Ectodermal cell (in vitro differentiated cells): ENCODE measurements around the gene ZNF397.
"Not testable (repeated sequence)": the region's sequence is repeated elsewhere in the genome, so short reads cannot be mapped to it uniquely, and the experiment has no call there.

ENCODE experiments used
- H3K27ac ChIP-seq: 2 replicates; pipeline ENCODE4 v1.7.0; 2013; ENCODE audit warnings: mild to moderate bottlenecking, low read depth, low read length; ENCODE audit not compliant: insufficient read depth, poor library complexity, severe bottlenecking
- H3K27me3 ChIP-seq: 2 replicates; pipeline ENCODE4 v1.7.0; 2013; ENCODE audit warnings: mild to moderate bottlenecking, low read length; ENCODE audit not compliant: insufficient read depth, control insufficient read depth, poor library complexity, severe bottlenecking
- H3K36me3 ChIP-seq: one replicate; pipeline ENCODE4 v1.7.0; 2013; ENCODE audit warnings: low read length; ENCODE audit not compliant: control insufficient read depth, insufficient read depth
- H3K4me1 ChIP-seq: one replicate; pipeline ENCODE4 v1.7.0; 2013; ENCODE audit warnings: low read length; ENCODE audit not compliant: control insufficient read depth, insufficient read depth
- H3K4me3 ChIP-seq: 2 replicates; pipeline ENCODE4 v1.7.0; 2013; ENCODE audit warnings: low read depth, low read length, control low read depth; ENCODE audit not compliant: insufficient read depth
- H3K9me3 ChIP-seq: 2 replicates; pipeline ENCODE4 v1.7.0; 2013; ENCODE audit warnings: mild to moderate bottlenecking, low read length, moderate library complexity; ENCODE audit not compliant: control insufficient read depth
- whole genome bisulfite sequencing, 2 experiments: methylation state at CpG; one replicate each; pipeline ENCODE4 v1.1.7; 2013; ENCODE audit warnings: missing lambda C conversion rate in 2 of 2; 5-methylcytosine and 5-hydroxymethylcytosine counted together

Gene ZNF397

GRCh38 chr18:35216611-35217010, 24.2 kb upstream of the ZNF397 start:
- H3K9me3 ChIP-seq, H3K27me3 ChIP-seq, H3K4me3 ChIP-seq, H3K36me3 ChIP-seq, H3K27ac ChIP-seq, H3K4me1 ChIP-seq: not testable (repeated sequence)
- 84 to 85% methylated on average over 10 of the region's 10 CpGs for WGBS, 2 experiments

DNA sequence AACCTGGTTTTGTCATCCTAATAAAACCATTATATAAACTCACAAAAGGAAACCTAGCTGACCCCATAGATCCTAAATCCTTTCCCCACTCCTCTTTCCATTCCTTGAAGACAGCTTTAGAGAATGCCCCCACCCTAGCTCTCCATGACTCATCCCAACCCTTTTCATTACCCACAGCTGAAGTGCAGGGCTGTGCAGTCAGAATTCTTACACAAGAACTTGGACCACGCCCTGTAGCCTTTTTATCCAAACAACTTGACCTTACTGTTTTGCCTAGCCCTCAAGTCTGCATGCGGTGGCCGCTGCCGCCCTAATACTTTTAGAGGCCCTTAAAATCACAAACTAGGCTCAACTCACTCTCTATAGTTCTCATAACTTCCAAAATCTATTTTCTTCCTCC, 21.5 kb upstream of the ZNF397 start:
- not testable (repeated sequence) for H3K36me3 ChIP-seq, H3K9me3 ChIP-seq, H3K27me3 ChIP-seq, H3K27ac ChIP-seq, H3K4me3 ChIP-seq, H3K4me1 ChIP-seq
- WGBS, 2 experiments: 89 to 94% methylated on average over 4 of the region's 4 CpGs

DNA sequence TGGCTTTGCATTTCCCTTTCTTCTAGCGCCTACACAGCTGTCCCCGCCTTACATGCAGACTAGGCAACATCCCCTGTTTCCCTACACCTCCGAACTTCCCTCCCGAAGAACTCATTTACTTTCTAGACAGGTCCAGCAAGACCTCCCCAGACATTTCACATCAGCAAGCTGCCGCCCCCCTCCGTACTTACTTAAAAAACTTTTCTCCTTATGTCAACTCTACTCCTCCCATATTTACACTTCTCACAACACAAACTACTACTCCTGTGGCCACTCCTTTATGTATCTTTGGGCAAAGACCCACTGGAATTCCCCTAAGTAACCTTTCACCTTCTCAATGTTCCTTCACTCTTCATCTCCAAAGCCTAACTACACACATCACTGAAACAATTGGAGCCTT, 20.4 kb upstream of the ZNF397 start:
- Histone ChIP-seq H3K4me3 (no peak overlapping the region), H3K9me3 (no peaks in the 10 kb centered on the region), H3K27me3 (no peaks in the 10 kb centered on the region), H3K27ac (no peak overlapping the region), H3K36me3 (no peaks in the 10 kb centered on the region), H3K4me1 (no peaks in the 10 kb centered on the region)
- WGBS, 2 experiments: 82 to 84% methylated on average over 6 of the region's 6 CpGs

- Histone ChIP-seq H3K27ac (no peak overlapping the region), H3K27me3 (no peaks in the 10 kb centered on the region), H3K4me1 (no peaks in the 10 kb centered on the region), H3K4me3 (no peak overlapping the region), H3K9me3 (no peaks in the 10 kb centered on the region), H3K36me3 (no peaks in the 10 kb centered on the region)
- 86 to 88% methylated on average over 3 of the region's 3 CpGs for WGBS, 2 experiments
Measured at GRCh38 chr18:35223797-35224196, 17.0 kb upstream of the ZNF397 start.

DNA sequence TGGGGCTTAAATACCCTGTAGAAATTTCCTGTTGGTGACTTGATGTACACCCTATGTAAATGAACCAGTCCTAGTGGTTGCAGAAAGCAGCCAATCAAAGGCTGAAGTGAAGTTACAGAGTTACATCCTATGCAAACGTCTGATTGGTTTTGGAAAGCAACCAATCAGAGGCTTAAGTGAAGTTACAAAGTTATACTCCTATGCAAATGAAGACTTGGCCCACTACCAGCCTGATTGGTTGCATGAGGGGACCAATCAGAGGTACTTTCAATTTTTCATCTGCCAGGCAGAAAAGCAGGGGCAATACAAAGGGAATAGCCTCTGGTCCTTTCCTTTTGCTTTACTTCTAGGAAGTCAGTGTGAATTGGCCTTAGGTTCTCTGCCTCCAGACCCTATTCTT, 13.6 kb upstream of the ZNF397 start:
- WGBS, 2 experiments: 93 to 96% methylated on average over 1 of the region's 1 CpG
- Histone ChIP-seq H3K4me1 (no peaks in the 10 kb centered on the region), H3K9me3 (no peaks in the 10 kb centered on the region), H3K27ac (no peak overlapping the region), H3K4me3 (no peak overlapping the region), H3K27me3 (no peaks in the 10 kb centered on the region), H3K36me3 (no peaks in the 10 kb centered on the region)

- WGBS, 2 experiments: 6 to 7% methylated on average over 6 of the region's 6 CpGs
- Histone ChIP-seq H3K36me3 (no peaks in the 10 kb centered on the region), H3K9me3 (no peaks in the 10 kb centered on the region), H3K27ac (no peak overlapping the region), H3K4me1 (no peaks in the 10 kb centered on the region), H3K27me3 (no peaks in the 10 kb centered on the region), H3K4me3 (no peak overlapping the region)
Measured at GRCh38 chr18:35231052-35231451, 9.8 kb upstream of the ZNF397 start.

GRCh38 chr18:35236571-35237363, 4.1 kb upstream of the ZNF397 start:
- WGBS, 2 experiments: 100% methylated on average over 1 of the region's 1 CpG; no CpG with 5 or more reads in 1 of the 2 experiments
- H3K27me3 ChIP-seq: no peaks in the 10 kb centered on the region

DNA sequence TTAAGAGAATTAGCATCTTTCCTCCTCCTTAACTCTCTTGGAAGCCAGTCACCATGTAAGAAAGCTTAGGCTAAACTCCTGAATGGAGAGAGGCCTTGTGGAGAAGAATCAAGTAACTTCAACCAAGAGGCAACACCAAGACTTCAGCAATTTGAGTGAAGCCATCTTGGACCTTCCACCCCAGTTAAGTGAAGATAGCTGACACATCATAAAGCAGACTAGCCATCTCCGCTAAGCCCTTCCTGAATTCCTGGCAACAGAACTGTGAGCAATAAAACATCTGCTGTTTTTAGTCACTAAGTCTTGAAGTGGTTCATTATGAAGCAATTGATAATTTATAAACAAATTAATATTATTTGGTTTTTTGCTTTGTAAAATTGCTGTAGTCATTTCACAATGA, 1.5 kb upstream of the ZNF397 start:
- Histone ChIP-seq H3K27me3 (no peaks in the 10 kb centered on the region), H3K27ac (no peak overlapping the region), H3K36me3 (peaks cover 16% of the 10 kb centered on the region), H3K9me3 (no peaks in the 10 kb centered on the region), H3K4me3 (no peak overlapping the region), H3K4me1 (peaks cover 6% of the 10 kb centered on the region)
- WGBS, 2 experiments: 75 to 95% methylated on average over 1 of the region's 1 CpG

More at GRCh38 chr18:35236571-35237363, 4.1 kb upstream of the ZNF397 start:
- H3K4me3 ChIP-seq: no peak overlapping the region
- H3K27ac ChIP-seq: no peak overlapping the region
- H3K9me3 ChIP-seq: no peaks in the 10 kb centered on the region
- no peaks in the 10 kb centered on the region for H3K4me1 ChIP-seq
- no peaks in the 10 kb centered on the region for H3K36me3 ChIP-seq

GRCh38 chr18:35241448-35241804, 592 bp downstream of the ZNF397 start:
- H3K4me3 ChIP-seq: peak overlapping the region; percentile 78
- H3K27ac ChIP-seq: peak overlapping the region; percentile 97
- no peaks in the 10 kb centered on the region for H3K27me3 ChIP-seq
- 0% methylated on average over 5 of the region's 5 CpGs for WGBS, 2 experiments
- no peaks in the 10 kb centered on the region for H3K9me3 ChIP-seq
- peaks cover 6% of the 10 kb centered on the region for H3K4me1 ChIP-seq
- H3K36me3 ChIP-seq: peaks cover 35% of the 10 kb centered on the region

GRCh38 chr18:35242426-35242825, 1.6 kb downstream of the ZNF397 start:
- peaks cover 44% of the 10 kb centered on the region for H3K36me3 ChIP-seq
- H3K27ac ChIP-seq: no peak overlapping the region
- H3K9me3 ChIP-seq: no peaks in the 10 kb centered on the region
- WGBS, 2 experiments: 94% methylated on average over 6 of the region's 6 CpGs
- peak overlapping the region; percentile 78 for H3K4me3 ChIP-seq
- H3K27me3 ChIP-seq: no peaks in the 10 kb centered on the region
- peaks cover 6% of the 10 kb centered on the region for H3K4me1 ChIP-seq
